AG04450 (cell line): ENCODE measurements around the gene HBG1. TPM values are rescaled to one million over a fixed set of nuclear protein-coding genes. Genes with fewer than 3 reads are reported as not detected.

Experiments
- CTCF ChIA-PET: fragments of 300-600, 350-600 bp; formaldehyde crosslinking; extraction: SDS; loops from one replicate; lab custom pipeline; 2022; ENCODE audit warnings: antibody characterized with exemption, inconsistent platforms; lab: Charles Lee
- POLR2A ChIA-PET: fragments of 350-600 bp; formaldehyde crosslinking; extraction: SDS; loops from one replicate; lab custom pipeline; 2021; ENCODE audit warnings: antibody characterized with exemption, inconsistent platforms; lab: Yijun Ruan, JAX
- DNase-seq: peaks from one replicate; pipeline ENCODE4 v3.0.0-alpha.2; 2011; ENCODE audit warnings: low read depth, low spot score
- H3K27ac ChIP-seq: one replicate; pipeline ENCODE4 v1.5.1; 2012; ENCODE audit warnings: low read depth, low read length, control low read depth
- H3K27me3 ChIP-seq: one replicate; pipeline ENCODE4 v1.6.0; 2012; ENCODE audit warnings: low read length; ENCODE audit not compliant: control insufficient read depth, insufficient read depth
- H3K4me3 ChIP-seq: 2 replicates; pipeline ENCODE4 v1.5.1; 2011; ENCODE audit warnings: mild to moderate bottlenecking, low read depth, low read length, control low read depth
- H3K9me3 ChIP-seq: 2 replicates; pipeline ENCODE4 v1.5.1; 2012; ENCODE audit warnings: low read length; ENCODE audit not compliant: control insufficient read depth, insufficient read depth
- polyA plus RNA-seq: library from polyadenylated mRNA; depleted of rRNA; stranded (reverse); fragments of >200 nt; gene quantifications from 2 replicates; pipeline ENCODE4 v1.2.3, GENCODE V29; 2011
- TF ChIP-seq, protein P1 (sequence below): IDR thresholded peaks from 2 replicates; pipeline ENCODE4 v1.5.1; 2011; ENCODE audit warnings: low read depth, low read length, control low read depth, inconsistent platforms

The HBG1 gene
- polyA plus RNA-seq, 1 experiment, result 0.41 TPM

DNA sequence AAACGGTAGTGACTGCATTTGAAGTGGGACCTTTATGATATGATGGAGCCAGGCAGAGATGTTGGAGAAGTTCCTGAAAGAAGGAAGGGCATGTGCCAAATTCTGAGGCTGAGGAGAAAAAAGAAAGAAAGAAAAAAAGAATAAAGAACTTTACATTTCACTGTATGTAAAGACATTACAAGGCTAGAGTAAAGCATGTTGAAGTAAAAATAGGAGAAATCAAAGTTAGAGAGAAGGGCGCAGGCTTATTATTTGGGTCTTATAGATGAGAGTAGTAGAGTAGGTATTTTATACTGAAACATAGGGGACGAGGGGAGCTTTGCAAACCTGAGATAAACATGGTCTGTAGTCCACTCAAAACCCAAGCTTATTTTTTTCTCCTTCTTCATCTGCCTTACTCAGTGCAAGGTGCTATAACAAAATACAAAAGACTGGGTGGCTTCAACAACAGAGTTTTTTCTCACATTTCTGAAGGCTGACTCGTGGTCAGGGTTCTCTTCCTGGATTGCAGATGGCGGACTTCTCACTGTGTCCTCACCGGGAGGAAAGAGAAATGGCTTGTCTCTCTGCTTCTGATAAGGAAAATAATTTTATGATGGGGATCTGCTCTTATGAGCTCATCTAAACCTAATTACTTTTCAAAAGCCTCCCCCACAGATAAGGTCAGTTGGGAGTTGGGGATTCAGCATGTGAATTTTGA is 2.7 kb downstream of the HBG1 start:
- Histone ChIP-seq H3K27ac (no peak overlapping the region), H3K4me3 (no peak overlapping the region), H3K9me3 (no peaks in the 10 kb centered on the region), H3K27me3 (no peaks in the 10 kb centered on the region)
- no peak for DNase-seq
- CTCF ChIA-PET, result no interaction called here
- TF ChIP-seq, protein P1, sequence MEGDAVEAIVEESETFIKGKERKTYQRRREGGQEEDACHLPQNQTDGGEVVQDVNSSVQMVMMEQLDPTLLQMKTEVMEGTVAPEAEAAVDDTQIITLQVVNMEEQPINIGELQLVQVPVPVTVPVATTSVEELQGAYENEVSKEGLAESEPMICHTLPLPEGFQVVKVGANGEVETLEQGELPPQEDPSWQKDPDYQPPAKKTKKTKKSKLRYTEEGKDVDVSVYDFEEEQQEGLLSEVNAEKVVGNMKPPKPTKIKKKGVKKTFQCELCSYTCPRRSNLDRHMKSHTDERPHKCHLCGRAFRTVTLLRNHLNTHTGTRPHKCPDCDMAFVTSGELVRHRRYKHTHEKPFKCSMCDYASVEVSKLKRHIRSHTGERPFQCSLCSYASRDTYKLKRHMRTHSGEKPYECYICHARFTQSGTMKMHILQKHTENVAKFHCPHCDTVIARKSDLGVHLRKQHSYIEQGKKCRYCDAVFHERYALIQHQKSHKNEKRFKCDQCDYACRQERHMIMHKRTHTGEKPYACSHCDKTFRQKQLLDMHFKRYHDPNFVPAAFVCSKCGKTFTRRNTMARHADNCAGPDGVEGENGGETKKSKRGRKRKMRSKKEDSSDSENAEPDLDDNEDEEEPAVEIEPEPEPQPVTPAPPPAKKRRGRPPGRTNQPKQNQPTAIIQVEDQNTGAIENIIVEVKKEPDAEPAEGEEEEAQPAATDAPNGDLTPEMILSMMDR, result no peak
- POLR2A ChIA-PET, result no interaction called here

DNA sequence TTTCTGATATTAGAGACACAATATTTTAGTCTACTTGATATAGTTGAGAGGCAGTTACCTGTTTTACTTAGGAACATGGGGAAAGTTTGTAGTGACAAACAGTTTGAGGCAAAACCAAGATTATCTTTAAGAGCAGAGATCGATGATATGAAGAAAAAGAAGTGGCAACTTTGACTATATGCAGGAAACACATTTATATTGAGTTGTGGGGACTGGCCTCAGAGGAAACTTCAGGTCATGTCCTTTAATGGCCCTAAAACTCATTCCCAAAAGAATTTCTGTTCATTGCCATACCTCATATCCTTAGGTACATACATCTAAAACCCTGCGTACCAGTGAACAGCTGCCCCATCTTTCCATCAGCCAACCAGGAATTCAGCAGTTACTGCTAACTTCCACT is 4.5 kb downstream of the HBG1 start:
- H3K9me3 ChIP-seq, result no peaks in the 10 kb centered on the region
- H3K27ac ChIP-seq, result no peak overlapping the region
- no peak for DNase-seq
- CTCF ChIA-PET, result no interaction called here
- H3K27me3 ChIP-seq, result no peaks in the 10 kb centered on the region
- TF ChIP-seq, protein P1, result no peak
- no peak overlapping the region for H3K4me3 ChIP-seq
- POLR2A ChIA-PET, result no interaction called here

DNA sequence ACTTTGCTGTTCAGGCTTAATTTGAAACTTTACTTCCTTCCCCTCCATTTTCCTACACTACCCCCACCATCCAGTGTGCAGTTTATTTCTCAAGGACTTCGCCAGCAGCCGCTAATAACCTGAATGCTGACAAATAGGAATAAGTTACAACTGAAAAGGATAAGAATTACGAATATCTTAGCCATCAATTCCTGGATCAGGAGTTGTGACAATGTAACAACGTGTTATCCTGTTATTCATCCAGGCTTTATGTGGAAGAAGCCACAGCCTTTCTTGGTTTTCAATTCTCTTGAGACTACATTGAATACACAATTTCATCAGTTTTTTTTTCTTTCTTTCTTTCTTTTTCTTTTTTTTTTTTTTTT is 5.9 kb downstream of the HBG1 start:
- H3K4me3 ChIP-seq, result no peak overlapping the region
- POLR2A ChIA-PET, result no interaction called here
- no peaks in the 10 kb centered on the region for H3K27me3 ChIP-seq
- no peak overlapping the region for H3K27ac ChIP-seq
- no peak for DNase-seq
- H3K9me3 ChIP-seq, result no peaks in the 10 kb centered on the region
- TF ChIP-seq, protein P1, result no peak
- CTCF ChIA-PET, result no interaction called here

DNA sequence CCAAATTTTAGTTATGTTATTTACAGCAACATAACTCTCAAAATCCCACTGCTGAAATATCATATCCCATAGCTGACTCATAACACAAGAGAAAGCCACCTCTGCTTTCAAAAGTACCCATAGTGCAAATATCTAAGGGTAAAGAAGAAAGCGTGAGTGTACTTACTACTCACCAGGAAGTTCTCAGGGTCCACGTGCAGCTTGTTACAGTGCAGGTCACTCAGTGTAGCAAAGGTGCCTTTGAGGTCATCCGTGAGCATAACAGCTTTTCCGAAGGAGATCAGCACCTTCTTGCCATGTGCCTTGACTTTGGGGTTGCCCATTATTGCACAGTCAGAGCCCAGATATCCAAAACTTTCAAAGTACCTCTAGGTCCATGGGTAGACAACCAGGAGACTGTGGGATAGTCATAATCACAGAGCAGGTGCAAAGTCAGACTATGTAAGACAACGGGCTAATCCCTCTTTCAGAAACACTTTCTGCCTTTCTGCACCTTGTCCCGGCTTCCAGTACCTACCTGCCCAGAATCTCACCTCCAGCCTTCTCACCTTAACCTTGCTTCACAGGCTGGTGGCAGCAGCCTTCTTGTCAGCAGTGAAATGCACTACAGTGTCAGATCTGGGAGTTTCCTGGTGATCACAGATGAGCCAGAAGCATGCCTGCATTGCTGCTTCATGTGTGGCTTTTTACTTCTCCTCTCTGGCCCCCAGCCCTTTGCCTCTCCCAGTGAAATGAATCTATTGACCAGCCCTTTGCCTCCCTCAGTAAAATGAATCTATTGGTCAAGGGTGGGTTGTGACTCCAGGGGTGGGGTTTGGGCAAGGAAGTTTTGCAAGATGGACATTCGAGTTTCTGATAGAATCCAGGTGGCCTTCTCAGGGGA is 6.5 kb downstream of the HBG1 start:
- H3K27me3 ChIP-seq, result no peaks in the 10 kb centered on the region
- H3K27ac ChIP-seq, result no peak overlapping the region
- TF ChIP-seq, protein P1, result no peak
- ChIA-PET CTCF (no interaction called here), POLR2A (no interaction called here)
- no peaks in the 10 kb centered on the region for H3K9me3 ChIP-seq
- no peak overlapping the region for H3K4me3 ChIP-seq
- DNase-seq, result no peak

DNA sequence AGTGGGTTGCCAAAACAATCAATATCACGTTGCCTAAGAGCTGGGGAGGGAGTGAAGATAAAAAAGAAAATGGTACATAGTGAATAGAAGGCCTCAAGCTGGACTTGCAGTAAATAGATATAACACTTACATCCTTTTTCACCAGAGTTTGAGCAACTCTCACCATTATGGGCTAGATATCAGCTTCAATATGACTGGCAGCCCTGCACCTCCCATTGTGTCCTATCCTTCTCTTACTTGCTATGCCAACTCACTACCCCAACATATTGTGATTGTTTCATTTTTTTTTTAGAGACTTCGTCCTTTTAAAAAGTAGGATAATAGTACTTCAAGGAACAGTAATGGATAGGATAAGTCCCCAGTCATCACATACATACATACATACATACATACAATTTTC is 7.4 kb downstream of the HBG1 start:
- ChIA-PET POLR2A (no interaction called here), CTCF (no interaction called here)
- Histone ChIP-seq H3K4me3 (no peak overlapping the region), H3K27me3 (no peaks in the 10 kb centered on the region), H3K9me3 (no peaks in the 10 kb centered on the region), H3K27ac (no peak overlapping the region)
- TF ChIP-seq, protein P1, result no peak
- DNase-seq, result no peak
